ENCODE results near the gene COL20A1. TPM values are rescaled to one million over a fixed set of nuclear protein-coding genes. Genes with fewer than 3 reads are reported as not detected.
"Not testable (repeated sequence)": the region's sequence is repeated elsewhere in the genome, so short reads cannot be mapped to it uniquely, and the experiment has no call there.

The COL20A1 gene
- total RNA-seq, 1 donor from 2014 or later: 0.05 TPM

DNA sequence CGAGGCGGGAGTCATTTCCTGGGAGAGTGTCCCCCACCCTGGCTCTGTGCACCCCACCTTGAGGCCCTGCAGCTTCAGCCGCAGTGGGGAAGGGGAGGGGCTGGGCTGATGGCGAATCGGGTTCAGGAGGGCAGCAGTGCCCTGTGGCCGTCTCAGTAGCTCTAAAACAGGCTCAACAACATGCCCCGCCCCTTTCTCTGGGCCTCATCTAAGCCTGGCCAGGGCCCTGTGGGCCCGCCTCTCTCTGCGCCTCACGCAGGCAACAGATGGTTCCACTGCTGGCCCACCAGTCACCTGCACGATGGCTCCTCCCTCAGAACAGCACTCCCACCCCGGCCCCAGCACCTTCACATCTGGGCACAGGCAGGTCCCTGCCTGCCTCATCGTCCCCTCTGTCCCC lies 38.0 kb downstream of the COL20A1 start:
- no peak for DNase-seq (ENCODE audit: low read depth)

DNA sequence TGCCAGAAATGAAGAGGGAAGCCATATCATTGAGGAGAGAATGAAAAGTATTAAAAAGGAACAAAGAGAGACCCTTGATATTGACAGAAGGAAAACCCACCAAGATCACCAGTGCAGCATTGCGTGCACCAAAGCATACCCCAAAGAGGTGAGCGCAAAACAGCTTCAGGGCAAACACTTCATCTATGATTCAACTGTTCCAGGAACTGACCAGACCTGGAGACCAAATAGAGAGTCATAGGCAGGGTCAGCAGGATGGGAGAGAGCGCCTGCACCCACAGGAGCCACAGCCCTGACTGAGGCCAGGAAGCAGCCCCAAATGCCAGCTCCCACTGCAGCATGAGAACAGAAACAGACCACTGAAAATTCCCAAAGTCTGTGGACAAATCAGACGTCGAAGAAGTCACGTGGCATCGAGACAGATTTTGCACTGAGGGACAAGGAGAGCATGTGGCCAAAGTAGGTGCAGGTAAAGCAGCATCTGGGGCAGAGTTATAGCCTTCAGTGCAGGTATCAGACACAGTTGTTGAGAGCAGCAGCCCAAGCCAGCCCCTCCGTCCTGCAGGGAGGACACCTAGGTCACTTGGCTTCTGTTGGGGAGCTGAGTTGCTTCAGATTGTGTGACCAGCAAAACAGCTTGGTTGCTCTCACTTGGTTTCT lies 38.9 kb downstream of the COL20A1 start:
- no peak for DNase-seq (ENCODE audit: low read depth)

DNA sequence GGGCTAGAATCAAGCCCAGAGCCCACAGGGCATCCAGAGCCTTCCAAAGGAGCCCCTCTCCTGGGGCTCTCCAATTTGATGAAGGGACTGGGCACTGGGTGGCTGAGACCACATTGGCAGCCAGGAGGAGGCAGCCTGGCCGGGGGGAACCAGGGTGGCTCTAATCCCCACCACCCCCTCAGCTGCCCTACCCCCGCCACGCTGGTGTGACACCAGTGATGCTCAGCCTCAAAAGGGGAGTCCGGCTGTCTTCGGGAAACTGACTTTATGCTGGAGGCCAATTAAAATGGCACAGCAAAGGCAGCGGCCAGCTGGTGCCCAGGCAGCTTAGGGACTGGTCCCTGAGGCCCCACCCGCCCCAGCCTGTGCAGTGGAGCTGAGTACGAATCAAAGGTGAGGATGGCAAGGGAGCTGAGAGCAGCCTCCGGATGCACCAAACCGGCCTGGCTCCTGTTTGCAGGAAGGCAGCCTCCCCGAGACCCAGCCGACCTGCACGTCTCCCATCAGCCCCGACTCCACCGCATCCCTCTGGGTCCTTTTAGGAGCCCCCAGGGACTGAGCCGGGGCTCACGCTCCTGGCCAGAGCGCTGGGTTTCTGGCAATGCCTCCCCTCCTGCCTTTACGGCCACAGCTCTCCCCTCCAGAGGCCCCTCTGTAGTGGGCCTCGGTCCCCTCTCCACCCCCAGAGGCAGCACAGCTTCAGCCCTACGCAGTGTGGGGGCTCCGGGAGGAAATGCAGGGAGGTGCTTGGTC lies 39.7 kb downstream of the COL20A1 start:
- no peak for DNase-seq (ENCODE audit: low read depth)

DNA sequence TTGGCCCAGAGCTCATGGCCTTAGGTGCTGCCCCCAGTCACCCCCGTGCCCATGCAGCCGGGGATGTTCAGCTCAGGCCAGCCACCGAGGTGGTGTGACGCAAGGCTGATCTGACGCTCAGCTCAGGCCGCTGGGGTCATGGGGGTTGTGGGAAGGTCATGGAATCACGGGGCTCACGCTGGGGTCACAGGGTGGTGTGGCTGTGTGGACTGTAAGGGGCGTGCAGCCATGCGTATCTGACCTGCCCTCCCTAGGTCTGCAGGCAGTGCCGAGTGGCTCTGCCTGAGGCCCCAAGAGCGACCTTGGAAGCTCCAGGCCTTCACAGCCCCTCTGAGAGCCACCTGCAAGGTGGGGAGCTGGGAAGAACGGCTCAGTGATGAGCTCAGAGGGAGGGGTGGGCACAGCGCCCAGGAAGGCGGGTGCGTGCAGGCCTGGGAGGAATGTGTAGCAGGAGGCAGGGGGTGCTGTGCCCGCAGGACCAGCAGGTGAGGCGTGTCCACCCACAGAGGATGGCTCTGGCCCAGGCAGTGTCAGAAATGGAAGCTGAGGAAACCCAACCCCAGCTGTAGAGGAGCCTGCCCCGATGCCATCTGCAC lies 40.4 kb downstream of the COL20A1 start:
- DNase-seq (ENCODE audit: low read depth): no peak

DNA sequence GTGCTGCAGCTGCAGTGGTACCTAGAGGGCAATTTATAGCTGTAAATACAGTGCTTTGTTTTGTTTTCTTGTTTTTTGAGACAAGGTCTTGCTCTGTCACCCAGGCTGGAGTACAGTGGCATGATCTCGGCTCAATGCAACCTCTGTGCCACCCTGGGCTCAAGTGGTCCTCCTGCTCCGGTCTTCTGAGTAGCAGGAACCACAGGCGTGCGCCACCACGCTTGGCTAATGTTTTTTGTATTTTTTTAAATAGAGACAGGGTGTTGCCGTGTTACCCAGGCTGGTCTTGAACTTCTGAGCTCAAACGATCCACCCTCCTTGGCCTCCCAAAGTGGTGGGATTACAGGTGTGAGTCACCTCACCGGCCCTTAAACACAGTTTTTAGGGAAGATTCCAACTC lies 41.4 kb downstream of the COL20A1 start:
- no peak for DNase-seq (ENCODE audit: low read depth)

DNA sequence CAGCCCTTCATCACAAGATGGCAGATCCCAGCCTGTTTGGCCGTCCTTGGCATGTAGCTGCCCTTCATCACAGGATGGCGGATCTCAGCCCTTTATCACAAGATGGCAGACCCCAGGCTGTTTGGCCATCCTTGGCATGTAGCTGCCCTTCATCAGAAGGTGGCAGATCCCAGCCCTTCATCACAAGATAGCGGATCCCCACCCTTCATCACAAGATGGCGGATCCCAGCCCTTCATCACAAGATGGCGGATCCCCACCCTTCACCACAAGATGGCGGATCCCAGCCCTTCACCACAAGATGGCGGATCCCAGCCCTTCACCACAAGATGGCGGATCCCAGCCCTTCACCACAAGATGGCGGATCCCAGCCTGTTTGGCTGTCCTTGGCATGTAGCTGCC lies 42.1 kb downstream of the COL20A1 start:
- not testable (repeated sequence) for DNase-seq (ENCODE audit: low read depth)

DNA sequence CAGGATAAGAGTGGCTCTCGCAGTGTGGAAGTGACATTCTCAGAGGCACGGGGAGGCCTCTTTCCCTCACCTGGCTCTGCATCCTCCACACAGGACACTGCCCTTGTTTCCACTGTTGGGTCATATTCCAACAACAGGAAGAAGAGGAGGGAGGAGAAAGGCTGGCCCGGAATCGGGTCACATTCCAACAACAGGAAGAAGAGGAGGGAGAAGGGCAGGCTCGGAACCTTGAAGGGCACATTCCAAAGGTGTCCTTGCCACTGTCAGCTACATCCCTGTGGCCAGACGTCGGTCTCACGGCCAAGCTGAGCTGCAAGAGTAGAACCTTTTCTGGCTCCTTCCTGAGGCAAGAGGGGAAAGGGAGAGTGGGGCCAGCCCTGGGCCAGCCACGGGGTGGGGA lies 42.7 kb downstream of the COL20A1 start:
- no peak for DNase-seq (ENCODE audit: low read depth)

DNA sequence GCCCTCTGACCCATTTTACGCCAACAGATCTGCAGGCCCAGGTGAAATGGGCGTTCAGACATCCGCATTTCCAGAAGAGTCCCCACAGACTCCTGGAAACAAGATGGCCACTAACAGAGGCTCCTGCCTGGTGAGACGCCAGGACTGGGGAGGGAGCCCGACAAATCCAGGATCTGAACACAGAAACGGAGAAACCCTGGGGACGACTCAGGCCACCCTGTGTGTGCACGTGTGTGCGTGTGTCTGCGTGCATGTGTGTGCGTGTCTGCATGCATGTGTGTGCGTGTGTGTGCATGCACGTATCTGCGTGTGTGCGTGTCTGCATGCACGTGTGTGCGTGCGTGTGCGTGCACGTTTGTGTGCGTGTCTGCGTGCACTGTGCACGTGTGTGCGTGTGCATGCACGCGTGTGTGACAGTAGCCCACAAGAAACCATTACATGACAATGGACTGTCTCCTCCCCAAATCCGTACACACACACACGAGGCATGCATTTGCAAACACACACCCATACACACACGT lies 43.3 kb downstream of the COL20A1 start:
- DNase-seq (ENCODE audit: low read depth): no peak

DNA sequence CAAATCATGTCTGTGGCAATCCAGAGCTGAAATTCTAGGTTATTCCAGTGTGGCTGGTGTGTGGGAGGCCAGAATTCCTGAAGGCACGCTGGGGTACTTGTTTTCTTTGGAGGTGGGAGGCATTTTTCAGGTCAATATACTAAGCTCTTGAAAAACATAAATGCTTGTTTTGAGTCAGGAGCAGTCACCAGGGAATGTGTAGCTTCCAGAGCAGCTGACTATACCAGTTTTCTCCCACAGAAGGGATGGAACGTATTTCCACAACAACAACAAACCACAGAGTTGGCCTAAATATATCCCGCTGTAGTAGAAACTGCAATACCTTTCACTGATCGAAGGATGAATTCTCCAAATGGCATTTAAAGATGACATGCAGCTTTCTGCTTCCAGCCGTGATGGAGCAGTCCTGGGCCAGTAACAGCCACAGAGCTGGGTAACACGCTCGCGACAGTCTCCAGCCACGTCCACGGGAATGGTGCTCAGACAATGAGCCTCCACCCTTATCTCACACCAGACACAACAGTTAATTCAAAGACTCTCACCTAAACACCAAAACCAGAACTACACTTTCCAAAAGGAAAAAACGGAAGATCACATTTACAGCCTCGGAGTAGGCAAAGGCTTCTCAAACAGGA lies 44.9 kb downstream of the COL20A1 start:
- peak; percentile 24 for DNase-seq (ENCODE audit: low read depth)

DNA sequence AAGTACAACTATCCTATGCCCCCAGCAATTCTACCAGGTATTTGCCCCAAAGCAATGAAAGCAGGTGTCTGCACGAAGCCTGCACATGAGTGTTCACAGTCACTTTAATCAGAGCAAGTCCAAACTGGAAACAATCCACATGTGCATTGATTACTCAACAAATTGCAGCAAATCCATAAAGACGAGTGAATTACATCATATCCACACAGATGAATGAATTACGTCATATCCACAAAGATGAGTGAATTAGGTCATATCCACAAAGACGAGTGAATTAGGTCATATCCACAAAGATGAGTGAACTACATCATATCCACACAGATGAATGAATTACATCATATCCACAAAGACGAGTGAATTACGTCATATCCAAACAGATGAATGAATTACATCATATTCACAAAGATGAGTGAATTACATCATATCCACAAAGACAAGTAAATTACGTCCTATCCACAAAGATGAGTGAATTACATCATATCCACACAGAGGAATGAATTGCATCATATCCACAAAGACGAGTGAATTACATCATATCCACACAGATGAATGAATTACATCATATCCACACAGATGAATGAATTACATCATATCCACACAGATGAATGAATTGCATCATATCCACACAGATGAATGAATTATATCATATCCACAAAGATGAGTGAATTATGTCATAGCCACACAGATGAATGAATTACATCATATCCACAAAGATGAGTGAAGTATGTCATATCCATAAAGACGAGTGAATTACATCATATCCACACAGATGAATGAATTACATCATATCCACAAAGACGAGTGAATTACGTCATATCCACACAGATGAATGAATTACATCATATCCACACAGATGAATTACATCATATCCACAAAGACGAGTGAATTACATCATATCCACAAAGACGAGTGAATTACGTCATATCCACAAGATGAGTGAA lies 46.4 kb downstream of the COL20A1 start:
- not testable (repeated sequence) for DNase-seq (ENCODE audit: low read depth)

DNA sequence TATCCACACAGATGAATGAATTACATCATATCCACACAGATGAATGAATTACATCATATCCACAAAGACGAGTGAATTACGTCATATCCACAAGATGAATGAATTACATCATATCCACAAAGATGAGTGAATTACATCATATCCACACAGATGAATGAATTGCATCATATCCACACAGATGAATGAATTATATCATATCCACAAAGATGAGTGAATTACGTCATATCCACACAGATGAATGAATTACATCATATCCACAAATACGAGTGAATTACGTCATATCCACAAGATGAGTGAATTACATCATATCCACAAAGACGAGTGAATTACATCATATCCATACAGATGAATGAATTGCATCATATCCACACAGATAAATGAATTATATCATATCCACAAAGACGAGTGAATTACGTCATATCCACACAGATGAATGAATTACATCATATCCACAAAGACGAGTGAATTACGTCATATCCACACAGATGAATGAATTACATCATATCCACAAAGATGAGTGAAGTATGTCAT lies 47.2 kb downstream of the COL20A1 start:
- not testable (repeated sequence) for DNase-seq (ENCODE audit: low read depth)

DNA sequence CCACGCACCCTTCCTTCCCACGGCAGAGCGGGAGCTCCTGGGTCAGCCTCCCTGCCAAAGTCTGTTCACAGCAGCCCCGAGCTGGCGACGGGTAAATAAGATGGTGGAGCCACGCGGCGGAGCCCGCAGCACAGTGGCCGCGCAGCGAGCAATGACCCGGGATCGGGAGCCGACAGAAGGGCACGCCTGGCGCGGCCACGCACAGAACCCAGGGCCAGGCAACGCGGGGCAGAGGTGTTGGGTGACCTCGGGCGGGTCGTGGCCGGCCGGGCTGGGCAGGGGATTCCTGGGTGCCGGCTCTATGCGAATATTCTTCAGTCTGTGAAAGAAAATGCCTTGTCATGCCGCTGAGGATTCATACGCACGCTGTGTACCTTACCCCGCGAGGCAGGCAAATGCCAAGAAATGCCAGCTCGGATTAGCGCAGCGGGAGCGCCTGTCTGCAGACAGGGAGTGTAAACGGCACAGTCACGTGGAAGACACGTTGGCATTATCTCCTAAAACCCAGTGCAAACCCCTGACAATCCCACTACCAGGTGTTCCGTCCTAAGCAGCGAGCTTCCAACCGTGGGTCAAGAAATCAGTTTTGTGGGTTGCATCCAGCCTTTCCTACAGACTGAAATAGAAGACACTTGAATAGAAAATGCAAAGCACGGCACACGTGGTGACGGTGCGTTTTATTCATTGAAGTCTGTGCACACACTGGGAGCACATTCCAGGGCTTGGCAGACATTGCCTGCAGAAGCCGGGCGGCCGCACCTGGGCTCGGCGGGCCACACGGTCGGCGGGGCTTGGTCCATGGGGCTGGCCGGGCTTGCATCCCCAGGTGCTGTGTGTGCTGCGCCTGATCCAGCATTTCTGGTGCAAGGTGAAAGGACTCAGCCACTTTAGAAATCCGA lies 49.8 kb downstream of the COL20A1 start:
- no peak for DNase-seq (ENCODE audit: low read depth)

DNA sequence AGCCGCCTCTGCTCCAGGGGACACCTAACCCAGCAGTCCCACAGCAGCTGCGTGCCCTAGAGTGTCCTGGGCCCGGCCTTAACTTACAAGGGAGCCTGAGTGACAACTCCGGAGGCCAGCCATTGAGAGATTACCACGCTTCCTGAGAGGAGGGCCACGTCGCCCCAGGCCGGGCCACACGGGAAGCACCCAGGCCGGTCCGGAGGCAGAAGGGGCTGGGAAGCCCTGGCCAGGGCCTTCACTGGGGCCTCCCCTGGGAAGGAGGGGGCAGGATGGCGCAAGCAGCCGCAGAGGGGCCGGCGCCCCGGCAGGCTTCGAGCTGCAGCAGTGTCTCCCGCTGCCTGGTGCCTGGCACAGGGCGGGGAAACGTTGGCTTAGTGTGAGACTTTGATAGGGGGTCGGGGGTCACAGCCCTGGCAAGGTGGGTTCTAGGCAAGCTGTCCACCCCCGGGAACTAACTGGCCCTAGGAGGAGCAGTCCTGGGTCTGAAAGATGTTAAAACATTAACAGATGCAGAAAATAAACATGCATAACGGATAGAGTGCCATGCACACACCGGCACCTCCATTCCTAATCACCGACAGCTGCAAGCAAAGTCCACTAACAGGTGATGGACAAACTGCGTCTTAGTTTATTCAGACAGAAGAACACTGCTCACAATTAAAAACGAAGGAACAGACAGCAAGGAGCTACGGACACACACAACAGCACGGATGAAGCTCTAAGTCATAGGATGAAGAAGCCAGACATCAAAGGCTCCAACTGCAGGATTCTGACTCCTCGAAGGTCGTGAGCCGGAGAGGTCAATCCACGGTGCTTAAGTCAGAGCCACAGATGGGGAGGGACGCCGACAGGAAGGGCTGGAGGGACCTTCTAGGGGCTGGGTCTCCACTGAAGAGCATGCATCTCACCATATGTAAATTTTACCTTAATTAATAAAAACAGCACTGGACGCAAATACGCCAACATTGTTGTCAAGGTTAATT lies 50.8 kb downstream of the COL20A1 start:
- DNase-seq (ENCODE audit: low read depth): no peak

DNA sequence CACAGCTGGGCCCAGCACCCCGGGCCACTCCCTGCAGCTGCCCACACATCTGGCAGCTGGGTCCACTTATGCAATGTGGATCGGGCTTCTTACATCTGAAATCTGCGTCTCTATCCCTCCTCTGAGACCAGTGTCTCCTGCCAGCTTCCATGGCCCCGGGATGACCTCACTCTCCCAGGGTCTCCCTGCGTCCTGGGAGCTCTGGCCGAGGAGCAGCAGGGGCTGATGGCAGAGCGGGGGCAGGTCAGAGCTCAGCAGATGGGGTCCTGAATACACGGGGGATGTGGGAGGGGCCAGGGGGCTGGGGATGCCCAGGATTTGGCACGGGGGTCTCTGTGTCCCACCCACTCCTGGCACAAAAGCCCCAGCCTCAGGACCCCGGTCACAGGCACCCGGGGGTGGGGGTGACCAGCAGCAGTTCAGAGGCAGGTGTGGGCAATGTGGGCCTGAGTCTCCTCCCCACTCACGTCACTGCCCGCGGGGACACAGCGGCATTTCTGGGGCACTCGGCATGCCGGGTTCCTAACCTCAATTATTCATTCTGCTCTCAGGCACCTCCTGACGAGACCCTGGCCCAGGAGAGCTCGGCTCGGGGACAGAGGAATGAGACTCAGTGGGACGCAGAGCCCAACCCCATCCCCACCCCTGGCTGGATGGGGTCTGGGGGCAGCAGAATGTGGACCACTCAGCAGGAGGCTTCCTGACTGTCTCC lies 51.8 kb downstream of the COL20A1 start:
- DNase-seq (ENCODE audit: low read depth): peak; percentile 46

DNA sequence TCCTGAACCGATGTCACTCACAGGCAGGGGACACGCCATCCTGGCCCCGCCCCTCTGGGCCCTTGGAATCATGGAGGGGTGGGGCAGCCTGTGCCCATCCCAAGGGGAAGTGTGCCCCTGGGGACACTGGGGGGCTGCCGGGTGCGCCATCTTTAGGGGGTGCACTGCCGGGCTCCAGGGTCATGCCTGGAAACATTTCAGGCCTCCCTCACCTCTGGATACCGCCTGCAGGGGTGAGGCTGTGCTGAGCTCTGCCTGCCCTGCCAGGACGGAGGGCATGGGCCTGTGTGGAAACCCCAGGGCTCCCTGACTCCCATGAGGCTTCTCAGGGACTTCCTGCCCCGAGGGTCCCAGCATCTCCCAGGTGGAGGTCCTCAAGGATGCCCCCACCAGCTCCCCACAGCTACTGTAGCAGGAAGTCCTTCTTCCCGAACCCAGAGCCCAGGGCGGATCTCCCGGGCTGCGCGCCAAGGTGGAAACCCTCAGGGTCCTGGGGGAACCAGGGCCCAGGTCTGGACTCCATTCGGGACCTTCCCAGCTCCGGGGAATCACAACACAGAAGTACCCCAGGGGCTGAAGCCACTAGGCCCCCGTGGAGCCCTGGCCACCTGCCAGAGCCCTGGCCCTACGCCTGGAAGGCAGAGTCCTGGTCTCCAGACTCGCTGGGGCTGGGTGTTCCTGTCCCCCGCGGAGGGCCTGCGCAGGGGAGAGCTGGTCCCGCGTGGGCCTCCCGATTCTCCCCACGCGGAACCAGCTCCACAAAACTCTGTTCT lies 52.5 kb downstream of the COL20A1 start:
- DNase-seq (ENCODE audit: low read depth): no peak

All from myocyte (in vitro differentiated cells).